HepG2 (cell line): ENCODE results near the gene TDP2. TPM values are rescaled to one million over a fixed set of nuclear protein-coding genes. Genes with fewer than 3 reads are reported as not detected.

Experiments
- ATAD3A ChIP-seq: sonication (generic); formaldehyde crosslinking; IDR thresholded peaks from 2 replicates; pipeline ENCODE4 v1.4.0; 2020; ENCODE audit warnings: missing genetic modification reagents
- ATF5 ChIP-seq: sonication (generic); formaldehyde crosslinking; IDR thresholded peaks from 2 replicates; pipeline ENCODE4 v1.4.0; 2020; ENCODE audit warnings: mild to moderate bottlenecking, low read depth, missing genetic modification reagents
- BRCA1 ChIP-seq: sonication (generic); formaldehyde crosslinking; IDR thresholded peaks from 2 replicates; pipeline ENCODE4 v1.4.0; 2020; ENCODE audit warnings: missing genetic modification reagents
- CENPX ChIP-seq: sonication (generic); formaldehyde crosslinking; IDR thresholded peaks from 2 replicates; pipeline ENCODE4 v1.9.0; 2021; ENCODE audit warnings: mild to moderate bottlenecking, missing genetic modification reagents, moderate library complexity
- GATA4 ChIP-seq: sonication (generic); IDR thresholded peaks from 2 replicates; pipeline ENCODE4 v1.6.1; 2016; ENCODE audit warnings: antibody characterized with exemption, low read depth, borderline replicate concordance
- NFKBIZ ChIP-seq: IDR thresholded peaks from 2 replicates; pipeline ENCODE4 v1.6.1; 2018; ENCODE audit warnings: missing genetic modification reagents, missing compliant biosample characterization
- RFXAP ChIP-seq: sonication (generic); formaldehyde crosslinking; IDR thresholded peaks from 2 replicates; pipeline ENCODE4 v1.4.0; 2020; ENCODE audit warnings: missing genetic modification reagents, borderline replicate concordance
- RORA ChIP-seq: sonication (generic); formaldehyde crosslinking; IDR thresholded peaks from 2 replicates; pipeline ENCODE4 v1.5.0; 2020; ENCODE audit warnings: mild to moderate bottlenecking, missing genetic modification reagents, moderate library complexity
- SP4 ChIP-seq: sonication (generic); formaldehyde crosslinking; IDR thresholded peaks from 2 replicates; pipeline ENCODE4 v1.8.1; 2023; ENCODE audit warnings: mild to moderate bottlenecking, missing genetic modification reagents
- XBP1 ChIP-seq: sonication (generic); formaldehyde crosslinking; IDR thresholded peaks from 2 replicates; pipeline ENCODE4 v1.5.0; 2020; ENCODE audit warnings: missing genetic modification reagents
- XRCC5 ChIP-seq: fragments of 200-400 bp; formaldehyde crosslinking; optimal IDR thresholded peaks from 2 replicates; pipeline ENCODE3; 2017; ENCODE audit warnings: mild to moderate bottlenecking, low read length
- ZBTB14 ChIP-seq: sonication (generic); formaldehyde crosslinking; IDR thresholded peaks from 2 replicates; pipeline ENCODE4 v1.4.0; 2020; ENCODE audit warnings: missing genetic modification reagents
- ZNF121 ChIP-seq: sonication (generic); formaldehyde crosslinking; IDR thresholded peaks from 2 replicates; pipeline ENCODE4 v1.5.0; 2020; ENCODE audit warnings: mild to moderate bottlenecking, missing genetic modification reagents
- ZNF160 ChIP-seq: sonication (generic); formaldehyde crosslinking; IDR thresholded peaks from 2 replicates; pipeline ENCODE4 v1.8.0; 2022; ENCODE audit warnings: mild to moderate bottlenecking, inconsistent platforms, missing genetic modification reagents
- ZNF234 ChIP-seq: sonication (generic); formaldehyde crosslinking; conservative IDR thresholded peaks from 2 replicates; pipeline ENCODE4 v1.5.1; 2020; ENCODE audit warnings: mild to moderate bottlenecking, missing genetic modification reagents
- ZNF34 ChIP-seq: sonication (generic); formaldehyde crosslinking; IDR thresholded peaks from 2 replicates; pipeline ENCODE4 v1.4.0; 2020; ENCODE audit warnings: mild to moderate bottlenecking, missing genetic modification reagents, borderline replicate concordance
- ZNF362 ChIP-seq: sonication (generic); formaldehyde crosslinking; IDR thresholded peaks from 2 replicates; pipeline ENCODE4 v1.4.0; 2020; ENCODE audit warnings: missing genetic modification reagents, mild to moderate bottlenecking, borderline replicate concordance
- ZNF367 ChIP-seq: sonication (generic); formaldehyde crosslinking; IDR thresholded peaks from 2 replicates; pipeline ENCODE4 v1.4.0; 2020; ENCODE audit warnings: missing genetic modification reagents, borderline replicate concordance
- ZNF678 ChIP-seq: sonication (generic); formaldehyde crosslinking; IDR thresholded peaks from 2 replicates; pipeline ENCODE4 v1.4.0; 2020; ENCODE audit warnings: mild to moderate bottlenecking, missing genetic modification reagents
- ZNF782 ChIP-seq: sonication (generic); formaldehyde crosslinking; IDR thresholded peaks from 2 replicates; pipeline ENCODE4 v1.4.0; 2020; ENCODE audit warnings: missing genetic modification reagents, mild to moderate bottlenecking, borderline replicate concordance
- ZNF879 ChIP-seq: sonication (generic); formaldehyde crosslinking; IDR thresholded peaks from 2 replicates; pipeline ENCODE4 v1.8.1; 2023; ENCODE audit warnings: missing genetic modification reagents
- polyA plus RNA-seq, 8 experiments: library from polyadenylated mRNA; depleted of rRNA in 3 of 8; stranded (reverse) in 7 of 8; unstranded in 1 of 8; fragments of >200 nt; fragmentation: Illumina TruSeq in 4 of 8; extraction: Trizol in 4 of 8; gene quantifications; 2 replicates each; pipeline versions ENCODE4 v1.2.1 to v1.2.3, GENCODE V29; 2011 to 2016; ENCODE audit warnings: low read depth in 4 of 8, missing spikeins in 1 of 8, mixed read lengths in 1 of 8; ENCODE audit not compliant: insufficient read depth in 1 of 8
- total RNA-seq, 5 experiments: library from RNA; depleted of rRNA; stranded (reverse); fragments of >200 nt; fragmentation: Illumina TruSeq; extraction: Trizol; gene quantifications; 2 replicates each; pipeline ENCODE4 v1.2.3, GENCODE V29; 2016; ENCODE audit warnings: low read depth in 1 of 5

Gene TDP2
- total and polyA plus RNA-seq, 2 of the 13 experiments (the other 11 are each of a cell fraction or from before 2014, with no cell fraction given): 30.5 to 42.6 TPM

- TF ChIP-seq ZNF362 (CRISPR knock-in tag) (no peak), ZNF782 (peak; percentile 55; the same call in 1 of the 2 replicates), ZNF367 (no peak; the same call in 1 of the 2 replicates), ZNF160 (CRISPR knock-in tag) (0 out of 2 replicates have a peak, but pooled peaks have one; percentile 90), GATA4 (peak; percentile 43), RFXAP (CRISPR knock-in tag) (peak; percentile 40; the same call in 1 of the 2 replicates), NFKBIZ (peak; percentile 89; the same call in 1 of the 2 replicates), ATF5 (CRISPR knock-in tag) (no peak), ATAD3A (CRISPR knock-in tag) (no peak), XRCC5 (peak; percentile 98), ZBTB14 (CRISPR knock-in tag) (peak; percentile 50; the same call in 1 of the 2 replicates), SP4 (CRISPR knock-in tag) (peak; percentile 94), RORA (no peak), ZNF34 (CRISPR knock-in tag) (no peak), XBP1 (CRISPR knock-in tag) (no peak; the same call in 1 of the 2 replicates), ZNF121 (no peak; the same call in 1 of the 2 replicates), ZNF678 (no peak), CENPX (CRISPR knock-in tag) (no peak), ZNF879 (CRISPR knock-in tag) (peak; percentile 96; the same call in 1 of the 2 replicates), BRCA1 (CRISPR knock-in tag) (peak; percentile 89), ZNF234 (no peak)
Measured at GRCh38 chr6:24666641-24667377, at the start of gene TDP2, which contains the start of gene ACOT13 (continued).
